ENCODE results near the gene IER5L. TPM values are rescaled to one million over a fixed set of nuclear protein-coding genes. Genes with fewer than 3 reads are reported as not detected.
A peak's percentile ranks its signal among the peaks of the same experiment; 100 is the strongest.

IER5L gene
- total RNA-seq, 1 donor from 2014 or later = 39.3 TPM

- ATAC-seq (no peak), DNase-seq (ENCODE audit: low spot score) (no peak)
- intact Hi-C loops (cut with DNase I) = loop anchor here (10.0 kb wide), 1 partner anchor 336 kb away; no protein-coding TSS in a partner anchor
These were observed 29.4 kb downstream of the IER5L start for GRCh38 chr9:129148463-129149204.

DNA sequence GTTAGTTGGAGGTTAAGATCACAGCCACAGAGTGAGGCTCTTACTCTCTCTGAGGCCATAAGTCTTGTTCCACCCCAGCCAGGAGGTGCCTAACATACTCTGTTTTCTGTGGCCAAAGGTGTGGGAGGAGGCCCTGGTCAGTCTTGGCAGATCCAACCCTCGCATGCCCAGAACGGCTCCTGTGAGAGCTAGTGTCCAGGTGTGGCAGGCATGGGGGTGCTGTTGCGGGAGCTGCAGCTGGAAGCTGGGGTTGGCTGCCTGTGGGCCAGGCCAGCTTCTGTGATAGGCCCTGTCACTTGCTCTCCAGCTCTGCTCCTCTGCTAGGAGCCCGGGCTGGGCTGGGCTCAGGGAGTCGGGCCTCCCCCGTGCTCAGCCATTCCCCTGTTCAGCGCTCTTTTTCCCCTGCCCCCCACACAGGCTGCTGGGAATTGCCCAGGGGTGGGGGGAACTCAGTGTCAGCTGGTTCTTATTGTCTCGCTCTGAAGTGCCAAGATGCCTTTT is 31.6 kb downstream of the IER5L start:
- peak; percentile 47 for ATAC-seq
- intact Hi-C loops (cut with DNase I) = loop anchor here (10.0 kb wide), 1 partner anchor 338 kb away; no protein-coding TSS in a partner anchor
- no peak for DNase-seq (ENCODE audit: low spot score)

- DNase-seq (ENCODE audit: low spot score) = no peak
- ATAC-seq = peak; percentile 56
- intact Hi-C loops (cut with DNase I) = loop anchor here (10.0 kb wide), 1 partner anchor 339 kb away; no protein-coding TSS in a partner anchor
These were observed 32.2 kb downstream of the IER5L start for GRCh38 chr9:129145841-129146292.

DNA sequence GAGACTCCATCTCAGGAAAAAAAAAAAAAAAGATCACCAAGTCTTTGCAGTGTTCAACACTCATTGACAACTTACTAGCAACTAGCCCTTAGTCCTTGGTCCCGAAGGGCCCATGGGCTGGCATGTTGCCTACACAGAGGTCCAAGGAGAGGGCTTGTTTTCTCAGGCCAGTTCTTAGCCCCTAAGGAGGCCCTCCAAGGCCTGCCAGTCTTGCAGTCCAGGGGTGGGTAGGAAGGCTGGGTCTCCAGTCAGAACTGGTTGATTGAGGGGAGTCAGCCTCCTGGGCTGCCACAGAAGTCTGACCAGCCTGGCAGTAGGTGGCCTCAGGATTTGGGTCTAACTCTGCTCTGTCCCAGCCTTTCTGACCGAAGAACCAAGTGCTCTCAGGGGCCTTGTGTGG is 32.7 kb downstream of the IER5L start:
- DNase-seq (ENCODE audit: low spot score) = no peak
- no peak for ATAC-seq

GRCh38 chr9:129143031-129143927 is 34.8 kb downstream of the IER5L start:
- ATAC-seq = peak; percentile 36
- intact Hi-C loops (cut with DNase I) = loop anchor here (10.0 kb wide), 1 partner anchor 342 kb away; no protein-coding TSS in a partner anchor
- DNase-seq (ENCODE audit: low spot score) = peak; percentile 93

More for the DNA sequence above, 32.7 kb downstream of the IER5L start:
- intact Hi-C loops (cut with DNase I) = loop anchor here (10.0 kb wide), 1 partner anchor 339 kb away; no protein-coding TSS in a partner anchor

GRCh38 chr9:129142138-129142935 is 35.7 kb downstream of the IER5L start:
- DNase-seq (ENCODE audit: low spot score) = no peak
- intact Hi-C loops (cut with DNase I) = loop anchor here (10.0 kb wide), 1 partner anchor 342 kb away; no protein-coding TSS in a partner anchor
- no peak for ATAC-seq

GRCh38 chr9:129141066-129142041 is 36.7 kb downstream of the IER5L start:
- intact Hi-C loops (cut with DNase I) = loop anchor here (10.0 kb wide), 1 partner anchor 343 kb away; no protein-coding TSS in a partner anchor
- ATAC-seq = peak; percentile 27
- peak; percentile 86 for DNase-seq (ENCODE audit: low spot score)

DNA sequence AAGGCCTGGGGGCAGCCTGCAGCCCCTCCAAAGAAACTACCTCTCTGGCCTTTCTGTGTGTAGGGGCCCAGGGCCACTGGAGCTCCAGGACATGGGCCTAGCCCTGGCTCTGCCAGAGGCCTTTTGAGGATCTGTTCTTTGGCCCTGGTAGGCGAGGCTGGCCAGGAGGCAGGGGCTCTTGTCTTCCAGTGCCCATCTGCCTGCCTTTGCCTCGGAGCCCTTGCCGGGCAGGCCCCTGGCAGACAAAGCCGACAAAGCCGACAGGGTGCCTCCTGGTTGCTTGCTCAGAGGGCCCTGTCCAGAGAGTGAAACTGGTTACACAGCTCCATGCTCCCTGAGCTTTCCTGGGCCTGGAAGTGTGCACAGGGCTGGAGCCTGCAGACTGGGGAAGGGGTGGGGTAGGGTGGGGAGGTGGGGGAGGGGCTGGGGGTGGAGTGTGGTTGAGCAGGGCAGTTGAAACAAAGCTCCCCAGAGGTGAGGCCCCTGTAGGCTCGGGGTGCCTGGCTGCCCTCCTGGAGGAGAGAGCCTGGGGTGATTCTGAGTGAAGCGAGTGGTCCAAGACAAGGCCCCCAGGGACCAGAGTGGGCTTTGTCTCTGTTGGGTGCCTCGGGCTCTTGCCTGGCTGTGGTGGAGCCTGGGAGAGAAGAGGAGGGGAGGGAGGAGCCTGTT is 37.5 kb downstream of the IER5L start:
- ATAC-seq = peak; percentile 9
- DNase-seq (ENCODE audit: low spot score) = no peak
- intact Hi-C loops (cut with DNase I) = loop anchor here (10.0 kb wide), 1 partner anchor 344 kb away; no protein-coding TSS in a partner anchor

GRCh38 chr9:129139993-129140396 is 38.1 kb downstream of the IER5L start:
- DNase-seq (ENCODE audit: low spot score) = peak; percentile 93
- peak; percentile 88 for ATAC-seq
- intact Hi-C loops (cut with DNase I) = loop anchor here (5.0 to 10.0 kb wide), 2 partner anchors 345 to 482 kb away; partner anchors contain the start of gene C9orf50

DNA sequence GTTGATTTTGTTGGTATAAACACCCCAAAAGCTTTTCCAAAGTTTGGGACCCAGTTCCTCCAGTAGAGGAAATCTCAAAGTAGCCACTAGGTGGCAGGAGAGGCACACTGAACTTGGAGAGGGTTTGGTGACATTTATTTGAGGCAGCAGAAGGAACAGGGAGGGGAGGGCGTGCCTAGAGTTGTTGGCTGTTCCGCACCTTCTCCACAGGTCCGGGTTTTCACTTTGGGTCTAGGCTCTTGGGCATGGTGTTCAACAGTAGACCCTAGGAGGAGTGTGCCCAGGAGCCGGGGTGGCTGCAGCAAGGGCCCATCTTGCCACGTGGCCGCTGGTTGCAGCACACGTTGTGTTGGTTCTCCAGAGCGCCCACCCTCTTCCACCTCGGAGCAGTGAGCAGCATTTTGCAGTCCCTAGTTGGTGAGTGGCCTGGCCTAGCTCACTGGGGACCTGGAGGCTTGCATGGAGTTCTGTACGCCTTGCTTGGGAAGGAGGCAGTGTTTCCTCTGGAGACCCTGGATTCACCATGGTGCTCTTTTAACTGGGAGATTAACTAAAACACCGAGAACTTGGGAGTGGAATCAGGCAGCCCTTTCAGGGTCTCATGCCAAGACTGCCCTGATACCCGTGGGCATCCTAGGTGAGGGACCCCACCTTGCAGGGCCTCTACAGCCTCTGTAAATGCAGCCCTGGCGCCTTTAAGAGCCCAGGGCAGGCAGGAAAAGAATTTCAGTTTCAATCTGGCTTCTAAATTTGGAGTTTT is 38.6 kb downstream of the IER5L start:
- ATAC-seq (peak; percentile 72), DNase-seq (ENCODE audit: low spot score) (peak; percentile 88)
- intact Hi-C loops (cut with DNase I) = loop anchor here (5.0 kb wide), 1 partner anchor 483 kb away; the partner anchor contains the start of gene C9orf50

GRCh38 chr9:129138476-129139232 is 39.4 kb downstream of the IER5L start:
- peak; percentile 23 for ATAC-seq
- DNase-seq (ENCODE audit: low spot score) = peak; percentile 82
- intact Hi-C loops (cut with DNase I) = loop anchor here (5.0 kb wide), 1 partner anchor 484 kb away; the partner anchor contains the start of gene C9orf50

DNA sequence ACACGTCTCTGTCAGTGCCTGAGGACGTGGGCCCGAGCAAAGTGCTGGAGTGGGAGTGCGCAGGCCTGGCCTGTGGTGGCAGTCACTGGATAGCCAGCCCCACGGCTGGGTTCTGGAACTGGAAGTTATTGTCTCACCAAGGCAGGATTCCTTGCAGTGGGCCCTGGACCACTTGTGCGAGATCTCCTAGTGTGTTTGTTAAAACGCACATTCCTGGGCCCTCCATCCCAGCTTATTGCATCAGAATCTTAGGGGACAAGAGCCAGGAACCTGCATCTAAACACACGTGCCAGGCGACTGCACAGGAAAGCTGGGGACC is 40.0 kb downstream of the IER5L start:
- ATAC-seq (no peak), DNase-seq (ENCODE audit: low spot score) (no peak)
- intact Hi-C loops (cut with DNase I) = loop anchor here (5.0 kb wide), 1 partner anchor 484 kb away; the partner anchor contains the start of gene C9orf50

- intact Hi-C loops (cut with DNase I) = loop anchor here (5.0 kb wide), 1 partner anchor 485 kb away; the partner anchor contains the start of gene C9orf50
- ATAC-seq (no peak), DNase-seq (ENCODE audit: low spot score) (peak; percentile 65)
These were observed 40.5 kb downstream of the IER5L start for GRCh38 chr9:129137292-129138143.

- intact Hi-C loops (cut with DNase I) = loop anchor here (5.0 kb wide), 1 partner anchor 486 kb away; the partner anchor contains the start of gene C9orf50
- peak; percentile 57 for DNase-seq (ENCODE audit: low spot score)
- ATAC-seq = no peak
These were observed 41.5 kb downstream of the IER5L start for GRCh38 chr9:129136446-129137035.
